H54 (cell line): ENCODE measurements around the gene EGFL7.

Source experiments
- DNase-seq: peaks from one replicate; pipeline ENCODE4 v3.0.0; 2011; ENCODE audit warnings: low spot score, mixed read lengths; ENCODE audit not compliant: insufficient read length
- FAIRE-seq: peaks from 3 replicates; lab custom pipeline; 2011; peaks lifted over from hg19 to GRCh38; lab: Jason Lieb, UNC
- POLR2A ChIP-seq: IDR thresholded peaks from 2 replicates; pipeline ENCODE4 v1.6.1; 2011; ENCODE audit warnings: low read depth, mild to moderate bottlenecking, low read length

EGFL7 gene

DNA sequence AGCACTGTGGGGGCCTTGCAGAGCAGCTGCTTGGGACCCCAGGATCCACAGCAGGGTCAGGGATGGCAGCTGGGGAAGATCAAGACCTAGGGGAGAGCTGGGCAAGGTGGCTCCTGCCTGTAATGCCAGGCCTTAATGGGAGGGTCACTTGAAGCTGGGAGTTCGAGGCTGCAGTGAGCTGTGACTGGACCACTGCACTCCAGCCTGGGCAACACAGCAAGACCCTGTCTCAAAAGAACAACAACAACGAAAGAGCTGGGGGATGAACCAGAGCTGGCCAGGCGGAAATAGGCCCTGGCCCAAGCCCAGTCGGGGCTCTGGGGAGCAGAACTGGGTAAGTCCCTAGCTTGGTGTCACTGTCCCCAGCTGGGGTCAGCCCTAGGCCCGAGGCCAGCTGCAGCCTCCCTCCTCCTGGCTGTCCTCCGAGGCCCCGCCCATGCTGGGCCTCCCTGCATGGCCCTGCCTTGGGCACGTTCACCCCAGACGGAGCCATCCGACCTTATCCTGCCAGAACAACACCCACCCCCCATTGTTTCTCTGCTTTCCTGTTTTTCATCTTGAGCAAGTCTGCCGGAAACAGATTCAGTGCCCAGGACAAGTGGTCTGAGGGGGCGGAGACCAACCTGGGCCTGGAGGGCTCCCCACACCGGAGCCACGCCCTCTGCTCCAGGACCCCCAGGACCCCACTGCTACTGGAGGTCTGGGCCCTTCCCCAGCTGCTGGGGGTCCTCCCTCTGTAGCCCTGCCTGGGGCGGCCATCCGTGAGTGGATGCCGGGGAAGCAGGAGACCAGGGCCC, 51.6 kb downstream of the EGFL7 start:
- TF ChIP-seq POLR2A, result no peak
- no peak for FAIRE-seq
- DNase-seq, result no peak

DNA sequence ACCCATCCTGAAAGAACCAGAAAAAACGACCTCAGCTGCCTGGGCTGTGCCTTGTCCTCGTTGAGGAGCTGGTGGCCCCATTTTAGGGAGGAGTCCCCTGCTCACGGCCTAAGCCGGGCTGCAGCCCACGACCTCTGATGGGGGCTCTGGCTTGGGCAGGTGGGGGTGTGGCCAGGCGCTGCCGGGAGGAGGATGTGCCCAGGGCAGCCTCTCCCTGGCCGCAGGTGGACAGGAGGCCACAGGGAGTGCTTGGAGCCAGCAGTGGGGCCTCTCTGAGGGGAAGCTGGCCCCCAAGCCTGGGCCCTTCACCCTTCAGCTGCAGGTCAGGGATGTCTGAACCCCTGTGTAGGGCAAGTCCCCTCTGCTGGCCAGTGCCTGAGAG, 52.2 kb downstream of the EGFL7 start:
- FAIRE-seq, result no peak
- DNase-seq, result no peak
- no peak for TF ChIP-seq POLR2A

DNA sequence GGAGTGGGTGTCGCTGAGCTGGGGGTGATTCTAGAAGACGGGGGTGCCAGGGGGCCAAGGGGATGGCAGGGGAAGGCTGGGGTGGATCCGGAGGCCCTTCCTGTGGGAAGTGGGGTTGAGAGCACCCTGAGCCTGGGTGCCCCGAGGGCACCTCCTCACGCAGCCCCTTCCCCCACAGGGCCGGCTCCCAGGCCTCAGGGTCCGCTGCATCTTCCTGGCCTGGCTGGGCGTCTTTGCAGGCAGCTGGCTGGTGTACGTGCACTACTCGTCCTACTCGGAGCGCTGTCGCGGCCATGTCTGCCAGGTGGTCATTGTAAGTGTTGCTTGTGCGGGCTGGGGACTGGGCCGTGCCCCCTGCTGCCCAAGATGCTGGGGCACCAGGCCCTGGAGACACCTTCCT, 54.7 kb downstream of the EGFL7 start:
- TF ChIP-seq POLR2A, result no peak
- no peak for FAIRE-seq
- DNase-seq, result no peak

DNA sequence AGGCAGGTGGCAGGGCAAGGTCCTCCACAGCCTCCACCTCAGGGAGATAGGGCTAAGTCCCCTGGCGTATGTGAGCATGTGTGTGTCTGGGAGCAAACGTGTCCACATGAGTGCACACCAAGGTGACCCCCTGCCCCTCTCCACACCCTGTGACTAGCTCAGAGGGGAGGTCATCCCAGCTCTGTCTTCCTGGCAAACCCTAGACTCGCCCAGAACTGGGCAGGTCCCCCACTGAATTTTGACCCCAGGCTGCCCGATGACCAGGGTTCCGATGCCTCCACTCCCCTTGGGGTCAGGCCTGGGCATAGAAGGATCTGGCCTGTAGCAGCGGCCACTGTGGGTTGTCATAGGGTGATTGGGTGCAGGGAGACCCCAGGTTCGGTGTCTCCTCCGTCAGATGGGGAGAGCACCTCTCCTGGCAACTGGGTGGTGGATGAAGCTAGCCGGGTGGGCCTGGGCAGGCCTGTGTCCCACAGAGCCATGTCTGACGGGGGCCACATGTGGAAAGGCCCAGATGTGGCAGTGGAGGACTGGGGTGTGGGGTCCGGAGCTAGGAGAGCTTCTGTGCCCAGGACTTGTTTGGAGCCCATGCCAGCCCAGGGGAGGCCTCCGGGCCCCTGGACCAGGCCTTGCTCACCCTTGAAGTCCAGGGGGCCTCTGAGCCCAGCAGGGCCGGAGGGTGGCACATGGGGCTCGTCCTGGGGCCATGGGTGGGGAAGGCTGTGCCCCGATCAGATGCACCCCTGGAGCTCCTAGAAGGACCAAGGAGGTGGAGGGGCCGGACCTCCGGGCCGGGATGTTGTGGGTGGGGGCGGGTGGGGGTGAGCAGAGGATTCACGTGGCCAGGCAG, 55.9 kb downstream of the EGFL7 start:
- no peak for DNase-seq
- no peak for TF ChIP-seq POLR2A
- no peak for FAIRE-seq

DNA sequence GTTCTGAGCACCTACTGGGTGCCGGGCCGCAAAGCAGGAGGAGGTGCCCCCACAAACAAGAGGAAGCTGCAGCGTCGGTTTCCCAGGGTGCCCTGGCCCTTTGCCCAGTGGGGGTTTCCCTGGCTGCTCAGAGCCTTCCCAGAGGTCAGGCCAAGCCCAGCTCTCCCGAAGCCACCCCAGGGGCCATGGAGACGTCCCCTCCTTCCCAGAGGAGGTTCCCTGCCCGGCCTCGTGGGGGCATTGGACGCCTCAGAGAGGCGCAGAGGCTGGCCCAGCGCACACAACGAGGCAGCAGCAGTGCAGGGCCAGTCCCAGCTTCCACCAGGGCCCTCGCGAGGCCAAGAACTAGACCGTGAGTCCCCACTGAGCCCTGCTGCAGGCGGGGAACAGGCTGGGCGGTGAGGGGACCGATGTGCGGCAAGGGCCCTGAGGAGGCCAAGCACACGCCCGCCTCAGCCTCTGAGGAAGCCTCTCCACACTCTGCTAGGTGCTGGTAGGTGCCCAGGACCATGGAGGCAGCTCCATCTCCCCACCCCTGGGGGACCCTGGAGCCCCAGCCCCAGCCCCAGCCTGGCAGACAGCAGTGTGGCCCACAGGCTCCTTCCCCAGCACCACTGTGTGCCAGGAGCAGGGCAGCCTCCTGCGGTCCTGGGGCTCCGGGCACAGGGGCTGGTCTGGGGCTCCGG, 56.6 kb downstream of the EGFL7 start:
- no peak for TF ChIP-seq POLR2A
- FAIRE-seq (no peak), DNase-seq (no peak)

DNA sequence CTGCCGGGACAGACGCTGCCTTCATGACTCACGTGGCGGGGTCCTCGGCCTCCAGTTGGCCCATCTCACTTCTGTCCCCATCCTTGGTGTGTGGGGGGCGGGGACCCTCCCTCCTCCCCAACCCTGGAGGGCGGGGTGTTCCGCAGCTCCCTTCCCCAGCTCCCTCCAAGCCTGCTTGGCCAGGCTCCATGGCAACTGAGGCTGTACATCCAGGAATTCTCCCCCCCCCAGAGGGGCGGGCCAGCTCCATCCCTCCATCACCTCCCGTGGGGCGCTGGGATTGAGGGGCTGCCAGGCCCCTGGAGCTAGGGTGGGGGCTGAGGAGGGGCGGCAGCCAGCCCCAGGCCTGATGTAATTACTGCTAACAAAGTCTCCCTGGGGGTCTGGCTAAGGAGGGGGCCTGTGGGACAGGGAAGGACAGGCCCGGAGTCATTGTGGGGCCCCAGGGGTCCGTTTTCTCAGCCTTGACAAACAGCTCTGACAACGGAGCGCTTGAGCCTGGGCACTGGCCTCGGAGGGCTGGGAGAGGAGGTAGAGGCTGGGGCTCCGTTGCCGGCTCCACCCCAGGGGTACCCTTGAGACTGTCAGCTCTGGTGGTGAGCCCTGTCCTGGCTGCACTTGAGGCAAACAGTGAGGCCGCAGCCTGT, 57.7 kb downstream of the EGFL7 start:
- FAIRE-seq (no peak), DNase-seq (no peak)
- no peak for TF ChIP-seq POLR2A

DNA sequence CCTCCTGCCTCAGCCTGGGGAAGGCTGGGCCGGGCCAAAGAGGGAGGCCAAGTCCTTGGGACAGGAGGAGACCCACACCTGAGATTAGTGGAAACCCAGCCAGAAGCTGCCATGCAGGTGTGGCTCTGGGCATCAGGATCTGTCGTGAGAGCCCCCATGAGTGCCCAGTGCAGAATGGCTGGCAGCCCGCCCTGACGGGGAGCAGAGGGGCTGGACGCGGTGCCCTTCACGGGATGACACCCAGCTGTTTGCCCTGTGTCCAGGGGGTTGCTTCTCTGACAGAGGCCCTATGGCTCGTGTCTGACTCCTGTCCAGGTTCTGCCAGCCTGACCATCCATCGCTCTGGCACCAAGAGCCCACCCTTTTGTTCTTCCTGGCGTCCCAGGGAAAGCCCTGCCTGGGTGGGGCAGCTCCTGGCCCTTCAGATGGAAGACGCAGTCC, 58.2 kb downstream of the EGFL7 start:
- FAIRE-seq (no peak), DNase-seq (no peak)
- no peak for TF ChIP-seq POLR2A

DNA sequence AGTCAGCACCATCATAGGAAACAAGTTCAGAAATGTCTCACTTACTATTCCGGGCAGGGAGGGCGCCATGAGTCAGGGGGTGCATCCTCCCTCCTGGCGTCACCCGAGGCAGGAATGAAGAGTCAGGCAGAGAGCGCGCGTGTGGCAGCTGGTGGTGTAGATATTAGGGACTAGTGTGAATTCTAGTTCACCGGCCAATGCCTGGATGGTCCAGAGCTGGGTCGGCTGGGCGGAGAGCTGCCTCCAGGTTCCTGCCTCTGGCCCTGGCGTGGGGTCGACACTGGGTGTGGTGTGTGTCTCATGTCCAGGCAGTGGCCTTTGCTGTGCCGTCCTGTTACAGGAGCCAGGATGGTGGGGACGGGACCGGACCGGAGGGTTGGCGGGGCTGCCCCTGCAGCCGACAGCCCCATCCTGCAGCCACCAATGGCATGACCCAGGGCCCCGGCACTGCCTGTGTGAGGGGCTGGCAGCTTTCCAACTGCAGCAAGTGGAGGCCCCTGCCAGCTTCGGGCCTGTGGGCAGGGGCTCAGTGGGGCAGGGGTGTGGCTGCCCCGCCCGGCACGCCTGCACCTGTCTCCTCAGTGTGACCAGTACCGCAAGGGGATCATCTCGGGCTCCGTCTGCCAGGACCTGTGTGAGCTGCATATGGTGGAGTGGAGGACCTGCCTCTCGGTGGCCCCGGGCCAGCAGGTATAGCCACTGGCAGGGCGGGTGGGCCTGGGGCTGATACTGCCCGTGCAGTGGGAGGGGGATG, 58.8 kb downstream of the EGFL7 start:
- no peak for FAIRE-seq
- no peak for TF ChIP-seq POLR2A
- peak; percentile 94 for DNase-seq
